Mucosa of gallbladder (tissue), 1 donor: ENCODE results near the gene RAMP2. TPM values are rescaled to one million over a fixed set of nuclear protein-coding genes. Genes with fewer than 3 reads are reported as not detected.
"Not testable (repeated sequence)": the region's sequence is repeated elsewhere in the genome, so short reads cannot be mapped to it uniquely, and the experiment has no call there.

Experiments
- DNase-seq: peaks from one replicate; pipeline ENCODE4 v3.0.0-alpha.2; 2020; ENCODE audit warnings: low spot score
- total RNA-seq: library from RNA; stranded (reverse); gene quantifications from one replicate; pipeline ENCODE4 v1.2.1, GENCODE V29; 2021
- donor health status: DM: no; HTN: no; CAD: no.

The RAMP2 gene
- total RNA-seq, 1 donor from 2014 or later: 22.7 TPM

- not testable (repeated sequence) for DNase-seq
Measured at GRCh38 chr17:42768006-42768405, 7.0 kb downstream of the RAMP2 start.

- DNase-seq: not testable (repeated sequence)
Measured at GRCh38 chr17:42769964-42770363, 8.9 kb downstream of the RAMP2 start.

GRCh38 chr17:42772945-42773289, 11.9 kb downstream of the RAMP2 start:
- no peak for DNase-seq

DNA sequence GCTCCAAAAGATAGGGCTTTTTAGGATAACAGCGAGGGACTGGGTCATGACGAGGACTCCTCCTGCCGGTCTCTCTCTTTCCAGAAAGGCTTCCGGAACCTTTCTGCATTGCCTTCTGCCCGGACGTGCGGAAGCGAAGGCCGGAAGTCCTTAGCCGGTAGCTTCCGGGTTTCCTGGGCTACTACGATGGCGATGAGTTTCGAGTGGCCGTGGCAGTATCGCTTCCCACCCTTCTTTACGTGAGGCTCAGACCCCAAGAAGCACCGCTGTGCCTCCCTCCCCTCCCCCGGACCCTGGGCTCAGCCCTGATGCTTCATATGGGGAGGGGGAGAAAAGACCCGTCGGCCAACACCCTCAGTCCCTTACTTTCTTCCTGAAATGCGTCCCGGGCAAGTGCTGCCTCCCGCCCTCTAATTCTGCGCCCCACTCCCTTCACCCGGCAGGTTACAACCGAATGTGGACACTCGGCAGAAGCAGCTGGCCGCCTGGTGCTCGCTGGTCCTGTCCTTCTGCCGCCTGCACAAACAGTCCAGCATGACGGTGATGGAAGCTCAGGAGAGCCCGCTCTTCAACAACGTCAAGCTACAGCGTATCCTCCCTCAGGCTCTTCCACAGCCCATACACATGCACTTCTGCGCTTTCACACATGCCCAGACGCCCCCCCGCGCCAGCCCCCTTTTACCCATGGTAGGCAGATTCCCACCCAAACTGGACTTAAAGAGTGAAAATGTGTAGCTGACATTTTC, 12.4 kb downstream of the RAMP2 start, which contains the start of gene VPS25:
Gene VPS25, plus strand, starts transcription at position 160 of the 746 bp plus-strand sequence. Its CDS starts 27 bp downstream, at position 187.
- peak; percentile 81 for DNase-seq

GRCh38 chr17:42774066-42774745, 13.2 kb downstream of the RAMP2 start:
- DNase-seq: no peak

GRCh38 chr17:42775534-42776098, 14.6 kb downstream of the RAMP2 start:
- DNase-seq: no peak

DNA sequence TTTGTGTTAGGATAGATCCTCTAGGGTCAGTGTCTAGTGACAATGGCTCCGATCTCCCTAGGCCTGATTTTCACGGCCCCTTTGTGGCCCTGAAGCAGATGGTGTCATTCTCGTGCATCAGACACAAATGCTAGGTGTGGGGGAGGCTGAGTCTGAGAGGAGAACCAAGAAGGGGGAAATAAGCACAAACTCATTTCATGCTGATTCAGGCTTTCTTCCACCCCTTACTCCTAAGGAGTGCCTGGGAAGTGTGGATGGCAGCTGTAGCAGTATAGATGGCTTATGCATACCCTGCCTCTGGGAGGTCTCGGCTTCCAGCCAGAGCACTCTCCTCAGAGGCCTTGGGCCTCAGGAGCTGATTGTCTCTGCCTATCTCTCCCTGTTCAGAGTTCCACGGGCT, 17.5 kb downstream of the RAMP2 start:
- no peak for DNase-seq

DNA sequence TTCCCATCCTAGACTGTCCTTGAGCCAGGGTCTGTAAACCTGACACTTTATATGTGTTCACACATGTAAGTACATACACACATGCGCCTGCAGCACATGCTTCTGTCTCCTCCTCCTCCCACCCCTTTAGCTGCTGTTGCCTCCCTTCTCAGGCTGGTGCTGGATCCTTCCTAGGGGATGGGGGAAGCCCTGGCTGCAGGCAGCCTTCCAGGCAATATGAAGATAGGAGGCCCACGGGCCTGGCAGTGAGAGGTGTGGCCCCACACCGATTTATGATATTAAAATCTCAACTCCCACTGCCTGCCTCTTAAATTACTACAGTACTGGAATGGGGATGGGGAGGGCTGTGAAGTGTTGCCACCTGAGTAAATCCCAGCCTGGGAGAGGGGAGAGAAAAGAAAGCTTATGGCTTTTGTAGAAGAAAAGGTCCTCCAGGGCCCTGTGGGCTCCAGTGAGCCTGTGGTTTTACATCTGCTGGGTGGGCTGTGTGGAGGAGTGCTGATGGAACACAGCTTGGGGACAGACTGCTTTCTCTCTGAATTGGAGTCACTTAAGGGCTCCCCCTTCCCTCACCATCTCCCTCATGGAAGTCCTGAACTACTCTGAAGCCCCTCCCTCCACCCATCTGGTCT, 18.4 kb downstream of the RAMP2 start:
- DNase-seq: no peak

GRCh38 chr17:42779936-42780850, 19.2 kb downstream of the RAMP2 start, which contains the start of gene WNK4:
Gene WNK4 (plus strand): TSS chr17:42780610. CDS start chr17:42780699, 89 bp downstream.
- no peak for DNase-seq

DNA sequence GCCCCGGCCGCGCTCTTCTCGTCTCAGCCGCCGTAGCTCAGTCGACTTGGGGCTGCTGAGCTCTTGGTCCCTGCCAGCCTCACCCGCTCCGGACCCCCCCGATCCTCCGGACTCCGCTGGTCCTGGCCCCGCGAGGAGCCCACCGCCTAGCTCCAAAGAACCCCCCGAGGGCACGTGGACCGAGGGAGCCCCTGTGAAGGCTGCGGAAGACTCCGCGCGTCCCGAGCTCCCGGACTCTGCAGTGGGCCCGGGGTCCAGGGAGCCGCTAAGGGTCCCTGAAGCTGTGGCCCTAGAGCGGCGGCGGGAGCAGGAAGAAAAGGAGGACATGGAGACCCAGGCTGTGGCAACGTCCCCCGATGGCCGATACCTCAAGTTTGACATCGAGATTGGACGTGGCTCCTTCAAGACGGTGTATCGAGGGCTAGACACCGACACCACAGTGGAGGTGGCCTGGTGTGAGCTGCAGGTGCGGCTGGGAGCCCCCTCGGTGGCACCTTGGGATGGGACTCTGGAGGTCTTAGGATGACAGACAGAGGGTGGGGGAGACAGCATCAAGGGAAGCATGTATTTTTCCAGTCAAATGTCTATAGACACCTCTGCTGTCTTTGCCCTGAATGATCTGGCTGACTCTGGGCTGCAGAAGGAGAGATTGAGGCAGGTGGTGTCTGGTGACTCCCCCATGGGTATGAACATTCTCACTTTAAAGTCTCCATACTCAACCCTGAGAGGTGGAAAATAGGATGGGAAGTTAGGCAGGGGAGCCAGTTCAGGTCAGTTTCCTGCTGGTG, 20.0 kb downstream of the RAMP2 start:
- no peak for DNase-seq

DNA sequence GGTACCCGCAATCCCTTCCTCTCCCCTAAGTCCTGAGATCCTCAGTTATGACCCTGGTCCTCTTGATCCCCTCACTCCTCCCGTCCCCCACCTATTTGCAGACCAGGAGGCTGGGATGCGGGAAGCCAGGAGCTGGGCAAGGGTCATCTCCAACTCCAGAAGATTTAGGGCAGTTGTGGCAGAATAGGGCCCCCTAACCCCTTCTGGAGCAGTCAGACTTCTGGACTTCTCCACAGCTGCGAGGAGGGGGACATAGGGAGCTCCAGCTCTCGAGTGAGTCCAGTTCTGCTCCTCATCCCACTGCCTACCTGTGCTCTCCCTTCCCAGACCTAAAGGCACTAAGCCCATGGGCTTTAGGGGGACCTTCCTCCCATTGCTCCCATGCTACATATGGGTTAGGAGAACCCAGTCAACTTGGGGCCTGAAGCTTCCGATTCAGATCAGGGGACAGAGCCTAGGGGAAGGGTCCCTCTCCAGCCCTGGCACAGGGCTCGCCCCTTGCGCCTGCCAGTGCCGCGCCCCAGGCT, 20.7 kb downstream of the RAMP2 start:
- no peak for DNase-seq

GRCh38 chr17:42782166-42783061, 21.4 kb downstream of the RAMP2 start:
- DNase-seq: no peak

- no peak for DNase-seq
Measured at GRCh38 chr17:42783062-42783790, 22.2 kb downstream of the RAMP2 start.

DNA sequence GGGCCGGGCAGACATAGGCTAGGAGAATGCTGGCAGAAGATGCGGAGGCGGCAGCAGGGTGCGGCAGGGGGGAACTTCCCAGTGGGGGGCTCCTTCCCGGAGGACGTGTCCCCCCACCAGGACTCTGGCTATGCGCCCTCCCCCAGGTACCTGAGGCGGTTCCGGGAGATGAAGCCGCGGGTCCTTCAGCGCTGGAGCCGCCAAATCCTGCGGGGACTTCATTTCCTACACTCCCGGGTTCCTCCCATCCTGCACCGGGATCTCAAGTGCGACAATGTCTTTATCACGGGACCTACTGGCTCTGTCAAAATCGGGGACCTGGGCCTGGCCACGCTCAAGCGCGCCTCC, 22.7 kb downstream of the RAMP2 start:
- no peak for DNase-seq

DNA sequence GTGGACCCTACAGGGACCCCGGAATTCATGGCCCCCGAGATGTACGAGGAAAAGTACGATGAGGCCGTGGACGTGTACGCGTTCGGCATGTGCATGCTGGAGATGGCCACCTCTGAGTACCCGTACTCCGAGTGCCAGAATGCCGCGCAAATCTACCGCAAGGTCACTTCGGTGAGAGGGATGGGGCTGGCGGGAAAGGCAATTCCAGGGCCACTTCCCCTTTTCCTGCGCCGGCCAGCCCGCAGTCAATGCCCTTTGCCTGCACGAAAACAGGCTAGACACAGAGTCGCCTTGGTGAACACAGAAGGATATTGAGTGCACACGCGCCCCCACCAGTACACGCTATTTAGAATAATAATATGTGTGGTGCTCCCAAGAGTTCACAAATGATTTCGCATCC, 23.4 kb downstream of the RAMP2 start:
- DNase-seq: no peak

GRCh38 chr17:42784811-42785592, 24.0 kb downstream of the RAMP2 start:
- no peak for DNase-seq

- no peak for DNase-seq
Measured at GRCh38 chr17:42787266-42787665, 26.2 kb downstream of the RAMP2 start.

DNA sequence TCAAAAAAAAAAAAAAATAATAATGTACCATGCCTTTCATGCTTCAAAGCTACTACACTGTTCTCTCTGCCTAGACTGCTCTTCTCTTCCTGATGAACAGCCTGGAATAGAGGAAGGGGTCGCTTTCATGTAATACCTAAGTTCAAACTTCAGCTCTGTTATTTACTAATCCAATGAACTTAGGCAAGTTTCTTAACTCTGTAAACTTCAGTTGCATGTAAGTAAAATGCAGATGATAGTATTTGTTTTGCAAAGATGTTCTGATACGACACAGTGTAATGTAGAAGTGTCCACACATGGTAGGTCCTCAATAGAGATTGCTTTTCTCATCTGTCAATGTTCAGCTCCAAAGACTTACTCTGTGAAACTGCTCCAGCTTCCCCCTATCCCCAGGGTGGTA, 30.9 kb downstream of the RAMP2 start:
- DNase-seq: no peak
